GM18519 (cell line): ENCODE data around the gene SMAP2.

Experiments
- ATAC-seq: cut with Tn5 transposase; IDR thresholded peaks from one replicate; pipeline ENCODE4 v1.9.1; 2021; ENCODE audit warnings: mild to moderate bottlenecking, moderate library complexity; ENCODE audit not compliant: unreplicated experiment, low FRiP score

SMAP2 gene

DNA sequence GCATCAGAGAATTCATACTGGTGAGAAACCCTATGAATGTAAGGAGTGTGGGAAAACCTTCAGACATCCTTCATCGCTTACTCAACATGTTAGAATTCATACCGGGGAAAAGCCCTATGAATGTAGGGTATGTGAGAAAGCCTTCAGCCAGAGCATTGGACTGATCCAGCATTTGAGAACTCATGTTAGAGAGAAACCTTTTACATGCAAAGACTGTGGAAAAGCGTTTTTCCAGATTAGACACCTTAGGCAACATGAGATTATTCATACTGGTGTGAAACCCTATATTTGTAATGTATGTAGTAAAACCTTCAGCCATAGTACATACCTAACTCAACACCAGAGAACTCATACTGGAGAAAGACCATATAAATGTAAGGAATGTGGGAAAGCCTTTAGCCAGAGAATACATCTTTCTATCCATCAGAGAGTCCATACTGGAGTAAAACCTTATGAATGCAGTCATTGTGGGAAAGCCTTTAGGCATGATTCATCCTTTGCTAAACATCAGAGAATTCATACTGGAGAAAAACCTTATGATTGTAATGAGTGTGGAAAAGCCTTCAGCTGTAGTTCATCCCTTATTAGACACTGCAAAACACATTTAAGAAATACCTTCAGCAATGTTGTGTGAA is 89.5 kb downstream of the SMAP2 start:
- no peak for ATAC-seq

DNA sequence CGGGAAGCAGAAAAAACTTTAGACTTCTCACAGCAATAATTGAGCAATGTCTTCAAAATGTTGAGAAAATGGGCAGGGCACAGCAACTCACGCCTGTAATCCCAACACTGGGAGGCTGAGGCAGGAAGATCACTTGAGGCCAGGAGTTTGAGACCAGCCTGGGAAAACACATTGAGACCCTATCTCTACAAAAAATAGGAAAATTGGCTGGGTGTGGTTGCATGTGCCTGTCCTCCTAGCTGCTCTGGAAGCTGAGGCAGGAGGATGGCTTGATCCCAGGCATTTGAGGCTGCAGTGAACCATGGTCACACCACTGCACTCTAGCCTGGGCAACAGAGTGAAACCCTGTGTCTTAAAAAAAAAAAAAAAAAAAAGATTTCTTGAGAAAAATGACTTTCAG is 95.8 kb downstream of the SMAP2 start:
- no peak for ATAC-seq
